ENCODE measurements around the gene ADPRHL1.

- TF ChIP-seq POLR2A (IDR thresholded peaks at IDR 0.05) (no peak), CTCF (IDR thresholded peaks at IDR 0.05) (no peak)
Measured at GRCh38 chr13:113404366-113404722, 48.9 kb downstream of the ADPRHL1 start.
